Central memory CD8-positive, alpha-beta T cell (primary cell): ENCODE results near the gene PRDM8.

Experiments used
- ATAC-seq: fragments of 150-1000 bp; cut with Tn5 transposase; replicated peaks from 2 replicates; pipeline ENCODE4 v1.10.0; 2022; ENCODE audit warnings: mild to moderate bottlenecking, moderate FRiP score, moderate number of reproducible peaks; ENCODE audit not compliant: poor library complexity, severe bottlenecking; ENCODE audit errors: extremely low read depth
- DNase-seq, 2 donors: peaks; one replicate each; pipeline ENCODE4 v3.0.0; 2021; ENCODE audit warnings: low spot score in 2 of 2
- H3K27ac Mint-ChIP-seq: one replicate; pipeline ENCODE4 v1.8.0; 2022; ENCODE audit warnings: low read depth, mild to moderate bottlenecking, moderate library complexity, mixed read lengths
- H3K27me3 Mint-ChIP-seq: one replicate; pipeline ENCODE4 v1.8.0; 2022; ENCODE audit warnings: mixed read lengths
- H3K36me3 Mint-ChIP-seq: one replicate; pipeline ENCODE4 v1.8.0; 2022; ENCODE audit warnings: mild to moderate bottlenecking, moderate library complexity, mixed read lengths; ENCODE audit not compliant: insufficient read depth
- H3K4me1 Mint-ChIP-seq: one replicate; pipeline ENCODE4 v1.8.0; 2022; ENCODE audit warnings: mixed read lengths
- H3K4me3 Mint-ChIP-seq: one replicate; pipeline ENCODE4 v1.8.0; 2022; ENCODE audit warnings: mild to moderate bottlenecking, moderate library complexity, mixed read lengths
- H3K9me3 Mint-ChIP-seq: one replicate; pipeline ENCODE4 v1.8.0; 2022; ENCODE audit warnings: mixed read lengths

Gene PRDM8

DNA sequence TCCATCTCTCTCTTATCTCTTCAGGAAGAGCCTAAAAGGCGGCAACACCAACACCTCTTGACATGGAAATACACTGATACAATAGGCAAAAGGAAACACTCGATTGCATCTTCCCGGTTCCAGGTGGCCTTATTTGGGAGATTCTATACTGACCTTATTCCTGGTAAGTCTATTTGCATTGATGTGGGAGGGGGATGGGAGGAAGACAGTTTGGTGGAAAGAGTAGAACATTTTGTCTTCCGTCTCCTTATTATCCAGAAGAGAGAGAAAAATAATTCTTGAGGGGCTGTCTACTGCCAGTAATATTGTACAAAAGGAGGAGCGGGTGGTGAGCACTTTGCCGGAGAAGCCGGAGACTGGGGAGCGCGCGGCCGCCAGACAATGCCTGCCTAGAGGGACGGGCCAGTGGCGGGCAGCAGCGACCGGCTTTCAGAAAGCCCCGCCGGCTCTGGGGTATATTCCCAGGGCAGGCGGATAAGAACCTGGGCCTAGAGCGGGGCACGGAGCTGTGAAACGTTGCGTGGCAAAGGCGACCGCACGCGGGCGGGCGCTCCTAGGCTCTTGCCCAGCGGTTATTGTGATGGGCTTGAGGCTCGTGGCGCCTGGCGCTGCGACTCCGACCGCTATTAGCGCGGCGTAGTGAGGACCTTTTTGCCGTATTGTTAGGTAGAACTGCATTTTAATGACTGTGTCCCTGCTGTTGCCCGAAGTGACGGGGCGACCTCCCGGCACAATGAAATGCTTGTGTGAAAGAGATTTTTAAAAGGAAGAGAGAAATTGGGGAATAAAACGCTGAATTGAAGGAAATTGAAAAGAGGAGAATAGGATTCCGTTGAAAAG is 518 bp downstream of the PRDM8 start:
- DNase-seq (no peak), ATAC-seq (no peak)
- H3K36me3 Mint-ChIP-seq: peaks cover 19% of the 10 kb centered on the region
- peak overlapping the region; percentile 56 for H3K4me3 Mint-ChIP-seq
- no peaks in the 10 kb centered on the region for H3K9me3 Mint-ChIP-seq
- no peak overlapping the region for H3K27ac Mint-ChIP-seq
- no peaks in the 10 kb centered on the region for H3K27me3 Mint-ChIP-seq
- peaks cover 54% of the 10 kb centered on the region for H3K4me1 Mint-ChIP-seq

DNA sequence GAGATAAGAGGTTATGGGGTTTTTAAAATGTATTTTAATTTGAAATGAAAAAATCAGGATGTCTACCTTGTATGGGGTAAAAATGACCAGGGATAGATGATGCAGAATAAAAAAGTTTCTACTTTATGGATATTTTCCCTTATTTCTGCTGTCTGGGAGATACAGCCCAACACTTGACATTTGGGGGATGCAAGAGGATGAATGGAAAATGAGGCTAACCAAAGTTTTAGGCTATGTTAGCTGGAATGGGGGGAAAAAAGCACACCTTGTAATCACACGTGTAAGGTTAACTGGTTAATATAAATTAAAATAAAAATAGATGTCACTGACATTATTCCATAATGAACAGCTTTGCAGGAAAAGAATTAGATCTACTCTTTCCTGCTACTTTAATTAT is 1.1 kb downstream of the PRDM8 start:
- peak overlapping the region; percentile 56 for H3K4me3 Mint-ChIP-seq
- no peak for ATAC-seq
- H3K36me3 Mint-ChIP-seq: peaks cover 22% of the 10 kb centered on the region
- H3K4me1 Mint-ChIP-seq: peaks cover 53% of the 10 kb centered on the region
- no peak for DNase-seq
- no peaks in the 10 kb centered on the region for H3K27me3 Mint-ChIP-seq
- H3K27ac Mint-ChIP-seq: no peak overlapping the region
- H3K9me3 Mint-ChIP-seq: no peaks in the 10 kb centered on the region

GRCh38 chr4:80199004-80199560 is 1.8 kb downstream of the PRDM8 start:
- H3K4me1 Mint-ChIP-seq: peaks cover 50% of the 10 kb centered on the region
- no peak for DNase-seq
- no peaks in the 10 kb centered on the region for H3K9me3 Mint-ChIP-seq
- no peak overlapping the region for H3K27ac Mint-ChIP-seq
- H3K27me3 Mint-ChIP-seq: no peaks in the 10 kb centered on the region
- no peak overlapping the region for H3K4me3 Mint-ChIP-seq
- H3K36me3 Mint-ChIP-seq: peaks cover 24% of the 10 kb centered on the region
- no peak for ATAC-seq

GRCh38 chr4:80199947-80200346 is 2.6 kb downstream of the PRDM8 start:
- Mint-ChIP-seq H3K4me1 (peaks cover 48% of the 10 kb centered on the region), H3K36me3 (peaks cover 24% of the 10 kb centered on the region), H3K27me3 (no peaks in the 10 kb centered on the region), H3K4me3 (no peak overlapping the region), H3K27ac (no peak overlapping the region), H3K9me3 (no peaks in the 10 kb centered on the region)
- DNase-seq: no peak
- ATAC-seq: no peak

DNA sequence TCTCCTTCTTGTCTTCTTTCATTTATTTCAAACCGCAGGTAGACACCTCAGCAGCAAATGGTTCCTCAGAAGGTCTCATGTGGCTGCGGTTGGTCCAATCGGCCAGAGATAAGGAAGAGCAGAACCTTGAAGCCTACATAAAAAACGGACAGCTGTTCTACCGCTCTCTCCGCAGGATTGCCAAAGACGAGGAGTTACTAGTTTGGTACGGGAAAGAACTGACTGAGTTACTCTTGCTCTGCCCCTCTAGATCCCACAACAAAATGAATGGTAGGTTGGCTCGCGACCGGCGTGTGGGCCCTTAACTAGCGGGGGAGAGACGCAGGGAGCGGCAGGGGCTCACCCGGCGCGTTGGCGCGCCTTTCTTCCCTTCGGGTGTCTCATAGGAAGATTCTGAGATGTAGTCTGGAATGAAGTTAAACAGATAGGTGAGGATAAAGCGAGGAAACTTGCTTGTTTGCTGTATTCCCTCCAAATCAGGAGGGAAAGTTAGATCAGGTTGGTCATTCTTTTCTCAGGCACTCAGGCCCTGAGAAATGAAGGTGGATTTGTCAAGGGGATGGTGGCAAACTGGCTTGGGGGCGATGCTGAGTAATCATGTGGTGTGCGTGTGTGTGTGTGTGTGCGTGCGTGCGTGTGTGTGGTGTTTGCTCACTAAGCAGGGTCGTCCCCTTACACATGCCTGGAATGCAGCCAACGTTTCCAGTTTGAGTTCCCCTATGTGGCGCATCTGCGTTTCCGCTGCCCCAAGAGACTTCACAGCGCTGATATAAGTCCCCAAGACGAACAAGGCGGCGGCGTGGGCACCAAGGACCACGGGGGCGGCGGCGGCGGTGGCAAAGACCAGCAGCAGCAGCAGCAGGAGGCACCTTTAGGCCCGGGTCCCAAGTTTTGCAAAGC is 4.2 kb downstream of the PRDM8 start:
- DNase-seq (peak; percentile 41 to 56), ATAC-seq (peak; percentile 35)
- H3K9me3 Mint-ChIP-seq: no peaks in the 10 kb centered on the region
- peaks cover 43% of the 10 kb centered on the region for H3K4me1 Mint-ChIP-seq
- H3K4me3 Mint-ChIP-seq: peak overlapping the region; percentile 87
- H3K27me3 Mint-ChIP-seq: no peaks in the 10 kb centered on the region
- peak overlapping the region; percentile 64 for H3K27ac Mint-ChIP-seq
- H3K36me3 Mint-ChIP-seq: peaks cover 18% of the 10 kb centered on the region

- peaks cover 37% of the 10 kb centered on the region for H3K4me1 Mint-ChIP-seq
- peaks cover 17% of the 10 kb centered on the region for H3K36me3 Mint-ChIP-seq
- H3K4me3 Mint-ChIP-seq: peak overlapping the region; percentile 87
- no peaks in the 10 kb centered on the region for H3K27me3 Mint-ChIP-seq
- ATAC-seq (peak; percentile 61), DNase-seq (peak; percentile 63 to 64)
- H3K9me3 Mint-ChIP-seq: no peaks in the 10 kb centered on the region
- H3K27ac Mint-ChIP-seq: peak overlapping the region; percentile 64
Observed at GRCh38 chr4:80202190-80202711, 4.9 kb downstream of the PRDM8 start.

DNA sequence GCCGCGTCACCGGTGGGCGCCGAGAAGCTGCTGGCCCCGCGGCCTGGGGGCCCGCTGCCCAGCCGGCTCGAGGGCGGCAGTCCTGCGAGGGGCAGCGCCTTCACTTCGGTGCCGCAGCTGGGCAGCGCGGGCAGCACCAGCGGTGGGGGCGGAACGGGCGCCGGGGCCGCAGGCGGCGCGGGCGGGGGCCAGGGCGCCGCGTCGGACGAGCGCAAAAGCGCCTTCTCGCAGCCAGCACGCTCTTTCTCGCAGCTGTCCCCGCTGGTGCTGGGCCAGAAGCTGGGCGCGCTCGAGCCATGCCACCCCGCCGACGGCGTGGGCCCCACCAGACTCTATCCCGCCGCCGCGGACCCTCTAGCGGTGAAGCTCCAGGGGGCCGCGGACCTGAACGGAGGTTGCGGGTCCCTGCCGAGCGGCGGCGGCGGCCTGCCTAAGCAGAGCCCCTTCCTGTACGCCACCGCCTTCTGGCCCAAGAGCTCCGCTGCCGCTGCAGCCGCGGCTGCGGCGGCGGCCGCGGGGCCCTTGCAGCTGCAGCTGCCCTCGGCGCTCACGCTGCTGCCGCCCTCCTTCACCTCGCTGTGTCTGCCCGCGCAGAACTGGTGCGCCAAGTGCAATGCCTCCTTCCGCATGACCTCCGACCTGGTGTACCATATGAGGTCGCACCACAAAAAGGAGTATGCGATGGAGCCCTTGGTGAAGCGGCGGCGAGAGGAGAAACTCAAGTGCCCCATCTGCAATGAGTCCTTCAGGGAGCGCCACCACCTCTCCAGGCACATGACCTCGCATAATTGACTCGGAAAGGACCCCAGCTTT is 5.6 kb downstream of the PRDM8 start:
- Mint-ChIP-seq H3K27me3 (no peaks in the 10 kb centered on the region), H3K27ac (peak overlapping the region; percentile 91), H3K36me3 (peaks cover 15% of the 10 kb centered on the region), H3K4me3 (peak overlapping the region; percentile 87), H3K9me3 (no peaks in the 10 kb centered on the region), H3K4me1 (peaks cover 30% of the 10 kb centered on the region)
- DNase-seq (peak in 1 of 2 donors; percentile 36), ATAC-seq (peak; percentile 59)

DNA sequence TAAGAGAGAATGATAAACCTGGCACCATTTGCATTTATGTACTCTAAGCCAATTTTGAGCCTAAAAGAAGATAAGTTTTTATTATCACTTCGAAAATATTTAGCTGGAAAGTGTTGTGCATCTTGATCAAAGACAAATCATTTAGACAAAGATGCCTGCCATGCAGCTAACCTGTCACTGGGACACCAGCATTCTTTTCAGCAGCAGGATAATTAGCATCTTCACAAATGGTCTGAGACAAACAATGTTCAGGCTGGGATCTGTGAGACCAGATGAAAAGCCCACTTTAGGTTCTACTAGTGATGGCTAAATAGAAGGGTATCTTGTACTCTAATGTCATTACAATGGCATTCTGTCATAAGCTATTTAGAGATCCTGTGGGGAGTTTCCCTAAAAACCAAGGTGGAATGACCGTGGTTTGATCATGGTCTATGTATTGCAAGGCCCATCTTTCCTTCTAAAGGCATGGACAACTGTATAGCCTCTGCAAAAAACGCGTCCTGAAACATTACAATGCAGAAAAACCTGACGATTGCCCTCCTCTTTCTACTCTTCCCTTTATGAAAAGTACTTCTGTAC is 7.2 kb downstream of the PRDM8 start:
- Mint-ChIP-seq H3K27ac (no peak overlapping the region), H3K27me3 (no peaks in the 10 kb centered on the region)

GRCh38 chr4:80206111-80206510 is 8.8 kb downstream of the PRDM8 start:
- H3K9me3 Mint-ChIP-seq: no peaks in the 10 kb centered on the region
- DNase-seq (no peak), ATAC-seq (no peak)
- H3K36me3 Mint-ChIP-seq: peaks cover 13% of the 10 kb centered on the region
- no peak overlapping the region for H3K4me3 Mint-ChIP-seq
- peaks cover 15% of the 10 kb centered on the region for H3K4me1 Mint-ChIP-seq
- H3K27ac Mint-ChIP-seq: no peak overlapping the region
- no peaks in the 10 kb centered on the region for H3K27me3 Mint-ChIP-seq

More for the DNA sequence above, 7.2 kb downstream of the PRDM8 start:
- no peaks in the 10 kb centered on the region for H3K9me3 Mint-ChIP-seq
- H3K4me1 Mint-ChIP-seq: peaks cover 25% of the 10 kb centered on the region
- ATAC-seq (no peak), DNase-seq (no peak)
- peaks cover 15% of the 10 kb centered on the region for H3K36me3 Mint-ChIP-seq
- no peak overlapping the region for H3K4me3 Mint-ChIP-seq

DNA sequence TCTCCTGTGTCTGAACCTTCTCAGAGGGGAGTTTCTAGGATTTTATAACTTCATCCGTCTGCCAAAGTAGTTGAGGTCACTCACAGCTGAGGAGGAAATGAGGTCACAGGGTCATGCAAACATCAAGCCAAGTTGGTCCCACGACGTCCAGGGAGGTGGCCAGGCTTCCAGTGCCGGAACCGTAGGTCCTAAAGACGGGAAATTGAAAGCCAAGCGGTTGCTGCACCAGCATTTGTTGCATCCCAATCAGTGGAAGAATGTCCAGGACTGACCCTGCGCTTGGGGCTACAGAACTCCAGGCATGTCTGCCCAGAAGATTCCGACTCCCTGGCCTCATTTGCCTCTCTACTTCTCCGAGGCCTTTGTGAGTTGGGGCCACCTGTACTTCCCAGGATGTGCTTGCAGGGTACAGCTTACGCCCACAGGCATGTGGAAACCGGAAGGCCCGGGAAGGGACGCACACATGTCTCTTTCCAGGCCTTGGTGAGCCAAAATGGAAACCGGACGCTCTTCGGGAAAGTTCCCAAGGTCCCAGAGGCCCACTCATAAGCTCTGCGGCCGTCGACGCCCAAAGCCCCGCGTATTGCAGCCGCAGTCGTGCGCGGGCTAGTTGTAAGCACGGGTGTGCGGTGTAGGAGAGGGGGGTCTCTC is 9.3 kb downstream of the PRDM8 start:
- Mint-ChIP-seq H3K4me1 (peaks cover 10% of the 10 kb centered on the region), H3K36me3 (peaks cover 11% of the 10 kb centered on the region), H3K4me3 (no peak overlapping the region), H3K27ac (no peak overlapping the region), H3K27me3 (no peaks in the 10 kb centered on the region), H3K9me3 (no peaks in the 10 kb centered on the region)
- DNase-seq: no peak
- ATAC-seq: no peak

DNA sequence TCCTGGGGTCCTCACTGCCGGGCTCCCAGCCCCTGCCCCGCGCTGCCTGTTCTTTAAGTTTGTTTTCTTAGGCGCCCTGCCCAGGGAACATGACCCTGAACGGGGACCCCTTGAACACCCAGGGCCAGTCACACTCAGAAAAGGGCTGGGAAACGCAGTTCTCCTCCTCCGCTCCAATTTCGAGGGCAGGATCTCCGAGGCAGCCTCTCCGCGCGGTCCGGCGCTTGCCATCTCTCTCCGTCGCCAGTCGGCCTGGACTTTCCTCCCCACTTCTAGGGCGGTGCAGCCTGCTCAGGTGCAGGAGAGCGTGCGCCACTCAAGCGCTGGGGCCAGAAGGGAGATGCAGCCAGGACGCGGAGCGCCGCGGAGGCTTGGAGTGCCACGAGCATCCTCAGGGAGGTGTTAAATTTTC is 9.9 kb downstream of the PRDM8 start:
- ATAC-seq: no peak
- H3K9me3 Mint-ChIP-seq: no peaks in the 10 kb centered on the region
- no peaks in the 10 kb centered on the region for H3K27me3 Mint-ChIP-seq
- H3K4me1 Mint-ChIP-seq: peaks cover 8% of the 10 kb centered on the region
- no peak overlapping the region for H3K27ac Mint-ChIP-seq
- no peak overlapping the region for H3K4me3 Mint-ChIP-seq
- peaks cover 6% of the 10 kb centered on the region for H3K36me3 Mint-ChIP-seq
- no peak for DNase-seq
